ENCODE data around the gene SUGP1. TPM values are rescaled to one million over a fixed set of nuclear protein-coding genes. Genes with fewer than 3 reads are reported as not detected.

The SUGP1 gene
- total RNA-seq, 4 donors from 2014 or later = 29.7 to 51.0 (median 39.8) TPM

GRCh38 chr19:19308373-19308772 lies 11.9 kb downstream of the SUGP1 start:
- no peak overlapping the region for H3K4me3 ChIP-seq
- no peak for ATAC-seq
- H3K27me3 ChIP-seq = no peaks in the 10 kb centered on the region
- TF ChIP-seq POLR2A (IDR thresholded peaks at IDR 0.05) = no peak
- no peak for TF ChIP-seq CTCF (IDR thresholded peaks at IDR 0.05 in 4 of 5, conservative IDR thresholded peaks at IDR 0.05 in 1 of 5)
- intact Hi-C loops (cut with DNase I; ENCODE audit: low total_unique reads) (no loop called here), in situ Hi-C loops (cut with MboI; ENCODE audit: low sequenced_read_pairs in 4 of 4) (no loop called here)
- peaks cover 0 to 74% of the 10 kb centered on the region in 2 donors for H3K36me3 ChIP-seq
- H3K4me1 ChIP-seq = peaks cover 0 to 4% of the 10 kb centered on the region in 2 donors
- no peak overlapping the region for H3K27ac ChIP-seq
- no peak for DNase-seq
- no peaks in the 10 kb centered on the region for H3K9me3 ChIP-seq

GRCh38 chr19:19306191-19306590 lies 14.1 kb downstream of the SUGP1 start:
- Histone ChIP-seq H3K4me1 (no peaks in the 10 kb centered on the region), H3K27me3 (no peaks in the 10 kb centered on the region), H3K27ac (no peak overlapping the region), H3K9me3 (no peaks in the 10 kb centered on the region), H3K4me3 (no peak overlapping the region), H3K36me3 (peaks cover 0 to 83% of the 10 kb centered on the region in 2 donors)
- no peak for TF ChIP-seq CTCF (IDR thresholded peaks at IDR 0.05 in 4 of 5, conservative IDR thresholded peaks at IDR 0.05 in 1 of 5)
- no peak for TF ChIP-seq POLR2A (IDR thresholded peaks at IDR 0.05)
- in situ Hi-C loops (cut with MboI; ENCODE audit: low sequenced_read_pairs in 4 of 4) = no loop called here
- intact Hi-C loops (cut with DNase I; ENCODE audit: low total_unique reads) = no loop called here
- DNase-seq (no peak), ATAC-seq (no peak)

GRCh38 chr19:19305696-19306095 lies 14.6 kb downstream of the SUGP1 start:
- peaks cover 0 to 88% of the 10 kb centered on the region in 2 donors for H3K36me3 ChIP-seq
- intact Hi-C loops (cut with DNase I; ENCODE audit: low total_unique reads) (no loop called here), in situ Hi-C loops (cut with MboI; ENCODE audit: low sequenced_read_pairs in 4 of 4) (no loop called here)
- H3K4me3 ChIP-seq = no peak overlapping the region
- H3K9me3 ChIP-seq = no peaks in the 10 kb centered on the region
- ATAC-seq (no peak), DNase-seq (no peak)
- TF ChIP-seq POLR2A (IDR thresholded peaks at IDR 0.05) (no peak), CTCF (IDR thresholded peaks at IDR 0.05 in 4 of 5, conservative IDR thresholded peaks at IDR 0.05 in 1 of 5) (no peak)
- no peaks in the 10 kb centered on the region for H3K4me1 ChIP-seq
- no peak overlapping the region for H3K27ac ChIP-seq
- no peaks in the 10 kb centered on the region for H3K27me3 ChIP-seq

GRCh38 chr19:19305066-19305465 lies 15.2 kb downstream of the SUGP1 start:
- H3K9me3 ChIP-seq = no peaks in the 10 kb centered on the region
- no peaks in the 10 kb centered on the region for H3K4me1 ChIP-seq
- intact Hi-C loops (cut with DNase I; ENCODE audit: low total_unique reads) = no loop called here
- no peak overlapping the region for H3K27ac ChIP-seq
- ATAC-seq = no peak
- no peaks in the 10 kb centered on the region for H3K27me3 ChIP-seq
- no peak overlapping the region for H3K4me3 ChIP-seq
- H3K36me3 ChIP-seq = peaks cover 0 to 86% of the 10 kb centered on the region in 2 donors
- in situ Hi-C loops (cut with MboI; ENCODE audit: low sequenced_read_pairs in 4 of 4) = no loop called here
- TF ChIP-seq POLR2A (IDR thresholded peaks at IDR 0.05) (no peak), CTCF (IDR thresholded peaks at IDR 0.05 in 4 of 5, conservative IDR thresholded peaks at IDR 0.05 in 1 of 5) (no peak)
- no peak for DNase-seq
